K562 (cell line): ENCODE results near the gene RASGEF1C.

Experiments
- TCF7 ChIP-seq: sonication (generic); IDR thresholded peaks from 2 replicates; pipeline ENCODE4 v1.6.1; 2016; ENCODE audit warnings: antibody characterized with exemption, borderline replicate concordance
- ZBTB43 ChIP-seq: sonication (generic); formaldehyde crosslinking; IDR thresholded peaks from 2 replicates; pipeline ENCODE4 v1.8.0; 2023; ENCODE audit warnings: mild to moderate bottlenecking, missing genetic modification reagents

GRCh38 chr5:180119031-180119902, 89.7 kb downstream of the RASGEF1C start:
- no peak for TF ChIP-seq TCF7
- no peak for TF ChIP-seq ZBTB43
